ENCODE data around the gene RABIF.

The RABIF gene

DNA sequence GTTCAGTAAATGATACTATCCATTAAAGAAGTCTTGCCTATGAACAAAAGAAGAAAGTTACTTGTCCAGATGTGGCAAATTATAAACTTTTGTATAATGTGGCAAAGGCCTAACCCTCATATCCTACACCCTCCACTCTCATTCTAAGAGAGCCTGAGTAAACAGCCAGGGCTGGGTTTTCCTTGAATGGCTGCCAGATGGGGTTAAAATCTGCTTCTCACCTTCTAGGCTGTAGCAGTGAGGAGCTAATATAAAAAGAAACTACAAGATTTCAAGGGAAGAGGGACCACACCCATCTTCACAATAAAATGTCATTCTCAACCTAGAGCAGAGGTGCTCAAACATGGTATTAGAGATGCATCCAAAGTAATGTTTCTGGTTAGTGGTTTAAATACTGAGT lies 8.9 kb downstream of the RABIF start:
- H3K27me3 ChIP-seq (replicated peaks in 2 of 5; ENCODE audit: control insufficient read depth in 4 of 5, insufficient read depth in 5 of 5, low read length in 4 of 5), result no peaks in the 10 kb centered on the region
- no peak for DNase-seq
- peaks cover 9 to 36% (median 20%) of the 10 kb centered on the region in 4 experiments for H3K36me3 ChIP-seq (ENCODE audit: control insufficient read depth in 4 of 4, insufficient read depth in 4 of 4, low read length in 3 of 4)
- no peaks in the 10 kb centered on the region for H3K4me1 ChIP-seq (ENCODE audit: control extremely low read depth in 1 of 4, control insufficient read depth in 4 of 4, insufficient read depth in 4 of 4, low read length in 3 of 4)
- no peaks in the 10 kb centered on the region for H3K9me3 ChIP-seq (ENCODE audit: control extremely low read depth in 1 of 5, control insufficient read depth in 4 of 5, insufficient read depth in 2 of 5, low read depth in 1 of 5, low read length in 4 of 5)
- no peak overlapping the region for H3K4me3 ChIP-seq (ENCODE audit: control insufficient read depth in 1 of 7, extremely low read depth in 1 of 7, insufficient read depth in 4 of 7, low read depth in 2 of 7, low read length in 6 of 7)
- CTCF ChIA-PET, result interaction anchor here (0.6 to 1.9 kb wide), 3 partner anchors 8 to 27 kb away, joined by 3 to 7 read pairs (median 3); partner anchors contain the start of gene RABIF
- POLR2A ChIA-PET, result no interaction called here
- no peak overlapping the region for H3K27ac ChIP-seq (ENCODE audit: insufficient read depth in 1 of 2, low read depth in 1 of 2, low read length in 2 of 2, poor library complexity in 1 of 2, severe bottlenecking in 2 of 2)

DNA sequence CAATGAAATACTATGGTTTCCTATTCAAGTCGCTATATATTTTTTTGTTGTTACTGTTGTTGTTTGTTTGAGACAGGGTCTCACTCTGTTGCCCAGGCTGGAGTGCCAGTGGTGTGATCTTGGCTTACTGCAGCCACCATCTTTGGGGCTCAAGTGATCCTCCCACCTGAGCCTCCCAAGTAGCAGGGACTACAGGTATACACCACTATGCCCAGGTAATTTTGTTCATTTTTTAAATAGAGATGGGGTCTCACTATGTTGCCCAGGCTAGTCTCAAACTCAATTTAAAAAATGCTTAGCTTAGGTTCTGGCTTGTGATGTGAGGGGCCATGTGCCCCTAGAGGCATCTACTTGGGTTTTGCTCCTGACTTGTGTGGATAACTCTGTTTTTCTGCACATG lies 9.8 kb downstream of the RABIF start:
- ChIA-PET CTCF (interaction anchor here (0.6 kb wide), 1 partner anchor 9 kb away, joined by 3 read pairs; the partner anchor contains the start of gene RABIF), POLR2A (no interaction called here)
- Histone ChIP-seq H3K27ac (ENCODE audit: insufficient read depth in 1 of 2, low read depth in 1 of 2, low read length in 2 of 2, poor library complexity in 1 of 2, severe bottlenecking in 2 of 2) (no peak overlapping the region), H3K9me3 (ENCODE audit: control extremely low read depth in 1 of 5, control insufficient read depth in 4 of 5, insufficient read depth in 2 of 5, low read depth in 1 of 5, low read length in 4 of 5) (no peaks in the 10 kb centered on the region), H3K27me3 (replicated peaks in 2 of 5; ENCODE audit: control insufficient read depth in 4 of 5, insufficient read depth in 5 of 5, low read length in 4 of 5) (no peaks in the 10 kb centered on the region), H3K4me1 (ENCODE audit: control extremely low read depth in 1 of 4, control insufficient read depth in 4 of 4, insufficient read depth in 4 of 4, low read length in 3 of 4) (no peaks in the 10 kb centered on the region), H3K36me3 (ENCODE audit: control insufficient read depth in 4 of 4, insufficient read depth in 4 of 4, low read length in 3 of 4) (peaks cover 9 to 31% (median 20%) of the 10 kb centered on the region in 4 experiments), H3K4me3 (ENCODE audit: control insufficient read depth in 1 of 7, extremely low read depth in 1 of 7, insufficient read depth in 4 of 7, low read depth in 2 of 7, low read length in 6 of 7) (no peak overlapping the region)
- WGBS (ENCODE audit: insufficient coverage), result no CpG with 5 or more reads among the region's 1 CpG
- no peak for DNase-seq

DNA sequence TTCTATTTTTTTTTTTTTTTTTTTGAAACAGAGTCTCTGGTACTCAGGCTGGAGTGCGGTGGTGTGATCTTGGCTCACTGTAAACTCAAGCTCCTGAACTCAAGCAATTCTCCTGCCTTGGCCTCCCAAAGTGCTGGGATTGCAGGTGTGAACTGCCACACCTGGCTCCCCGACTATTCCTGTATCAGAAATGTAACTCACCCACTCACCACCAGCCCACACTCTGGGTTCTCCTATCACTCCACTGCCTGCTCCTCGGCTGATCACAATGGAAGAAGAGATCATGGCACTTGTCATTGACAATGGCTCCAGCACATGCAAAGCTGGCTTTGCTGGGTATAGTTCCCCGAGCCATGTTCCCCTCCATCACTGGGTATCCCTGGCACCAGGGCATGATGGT lies 15.9 kb downstream of the RABIF start:
- DNase-seq, result no peak
- no peaks in the 10 kb centered on the region for H3K9me3 ChIP-seq (ENCODE audit: control extremely low read depth in 1 of 5, control insufficient read depth in 4 of 5, insufficient read depth in 2 of 5, low read depth in 1 of 5, low read length in 4 of 5)
- peaks cover 0 to 4% (median under 1%) of the 10 kb centered on the region in 4 experiments for H3K36me3 ChIP-seq (ENCODE audit: control insufficient read depth in 4 of 4, insufficient read depth in 4 of 4, low read length in 3 of 4)
- H3K27me3 ChIP-seq (replicated peaks in 2 of 5; ENCODE audit: control insufficient read depth in 4 of 5, insufficient read depth in 5 of 5, low read length in 4 of 5), result peaks cover 0 to 2% (median 0%) of the 10 kb centered on the region in 5 experiments
- ChIA-PET POLR2A (no interaction called here), CTCF (no interaction called here)
- no peak overlapping the region for H3K27ac ChIP-seq (ENCODE audit: insufficient read depth in 1 of 2, low read depth in 1 of 2, low read length in 2 of 2, poor library complexity in 1 of 2, severe bottlenecking in 2 of 2)
- H3K4me1 ChIP-seq (ENCODE audit: control extremely low read depth in 1 of 4, control insufficient read depth in 4 of 4, insufficient read depth in 4 of 4, low read length in 3 of 4), result no peaks in the 10 kb centered on the region
- no peak overlapping the region for H3K4me3 ChIP-seq (ENCODE audit: control insufficient read depth in 1 of 7, extremely low read depth in 1 of 7, insufficient read depth in 4 of 7, low read depth in 2 of 7, low read length in 6 of 7)
- WGBS (ENCODE audit: insufficient coverage), result 100% methylated on average over 4 of the region's 4 CpGs

DNA sequence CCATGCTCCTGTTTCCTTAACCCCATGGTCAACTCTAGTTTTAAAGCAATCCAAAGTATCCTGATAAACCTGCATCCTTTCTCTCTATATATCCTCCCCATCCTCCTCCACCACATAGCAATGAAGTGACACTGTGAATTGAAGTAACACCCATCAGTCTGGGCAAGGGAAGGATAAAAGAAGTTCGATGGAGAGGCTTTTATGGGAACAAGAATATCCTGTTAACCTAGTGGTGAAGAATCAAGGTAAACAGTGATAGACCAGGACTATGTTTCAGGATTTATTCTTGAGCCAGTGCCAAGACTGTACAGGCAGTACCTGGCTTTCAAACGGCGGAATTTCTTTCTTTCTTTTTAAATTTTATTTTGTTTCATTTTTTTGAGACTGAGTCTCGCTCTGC lies 17.6 kb downstream of the RABIF start:
- H3K4me1 ChIP-seq (ENCODE audit: control extremely low read depth in 1 of 4, control insufficient read depth in 4 of 4, insufficient read depth in 4 of 4, low read length in 3 of 4), result no peaks in the 10 kb centered on the region
- no peaks in the 10 kb centered on the region for H3K9me3 ChIP-seq (ENCODE audit: control extremely low read depth in 1 of 5, control insufficient read depth in 4 of 5, insufficient read depth in 2 of 5, low read depth in 1 of 5, low read length in 4 of 5)
- WGBS (ENCODE audit: insufficient coverage), result 78% methylated on average over 1 of the region's 4 CpGs
- peaks cover 0 to 2% (median 0%) of the 10 kb centered on the region in 5 experiments for H3K27me3 ChIP-seq (replicated peaks in 2 of 5; ENCODE audit: control insufficient read depth in 4 of 5, insufficient read depth in 5 of 5, low read length in 4 of 5)
- H3K4me3 ChIP-seq (ENCODE audit: control insufficient read depth in 1 of 7, extremely low read depth in 1 of 7, insufficient read depth in 4 of 7, low read depth in 2 of 7, low read length in 6 of 7), result no peak overlapping the region
- POLR2A ChIA-PET, result no interaction called here
- no peaks in the 10 kb centered on the region for H3K36me3 ChIP-seq (ENCODE audit: control insufficient read depth in 4 of 4, insufficient read depth in 4 of 4, low read length in 3 of 4)
- DNase-seq, result no peak
- CTCF ChIA-PET, result interaction anchor here (0.9 kb wide), 1 partner anchor 37 kb away, joined by 3 read pairs; no protein-coding TSS in a partner anchor
- H3K27ac ChIP-seq (ENCODE audit: insufficient read depth in 1 of 2, low read depth in 1 of 2, low read length in 2 of 2, poor library complexity in 1 of 2, severe bottlenecking in 2 of 2), result no peak overlapping the region

DNA sequence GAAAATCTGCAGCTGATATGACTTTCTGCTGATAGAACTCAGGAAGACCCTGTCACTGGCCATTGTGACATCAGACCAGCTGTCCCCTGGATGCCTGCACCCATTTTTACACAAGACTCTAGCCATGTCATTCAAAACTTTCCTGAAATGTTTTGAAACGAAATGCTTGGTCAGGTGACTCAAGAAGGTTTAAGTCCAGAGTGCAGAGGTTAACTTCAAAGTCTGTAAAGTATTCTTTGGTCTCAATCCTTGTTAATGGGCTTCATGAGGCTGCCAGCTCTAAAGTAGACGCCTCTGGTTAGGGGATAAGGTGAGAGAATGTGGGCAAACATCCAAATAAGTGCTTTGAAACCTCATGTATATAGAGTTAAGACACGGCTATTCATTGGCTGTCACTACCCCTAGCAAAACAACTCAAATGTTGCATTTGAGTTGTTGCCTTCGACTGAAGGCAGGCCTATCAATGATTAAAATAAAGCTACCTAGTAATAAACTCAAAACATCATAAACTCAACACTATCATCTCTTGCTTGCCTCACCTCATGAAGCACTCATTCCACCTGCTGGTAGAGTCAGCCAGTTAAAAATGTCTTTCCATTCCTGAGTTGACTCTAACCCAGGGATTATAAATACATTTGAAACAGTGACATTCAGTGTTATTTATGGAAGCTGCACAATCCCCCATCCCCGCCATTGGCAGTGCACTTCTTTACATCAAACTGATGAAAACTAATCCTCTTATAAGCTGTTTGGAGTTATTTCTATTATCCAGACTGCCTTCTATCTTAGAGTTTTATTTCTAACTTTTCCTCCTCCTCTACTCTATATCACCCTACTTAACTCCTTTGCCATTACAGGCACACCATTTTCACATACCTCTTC lies 26.0 kb downstream of the RABIF start:
- DNase-seq, result no peak

DNA sequence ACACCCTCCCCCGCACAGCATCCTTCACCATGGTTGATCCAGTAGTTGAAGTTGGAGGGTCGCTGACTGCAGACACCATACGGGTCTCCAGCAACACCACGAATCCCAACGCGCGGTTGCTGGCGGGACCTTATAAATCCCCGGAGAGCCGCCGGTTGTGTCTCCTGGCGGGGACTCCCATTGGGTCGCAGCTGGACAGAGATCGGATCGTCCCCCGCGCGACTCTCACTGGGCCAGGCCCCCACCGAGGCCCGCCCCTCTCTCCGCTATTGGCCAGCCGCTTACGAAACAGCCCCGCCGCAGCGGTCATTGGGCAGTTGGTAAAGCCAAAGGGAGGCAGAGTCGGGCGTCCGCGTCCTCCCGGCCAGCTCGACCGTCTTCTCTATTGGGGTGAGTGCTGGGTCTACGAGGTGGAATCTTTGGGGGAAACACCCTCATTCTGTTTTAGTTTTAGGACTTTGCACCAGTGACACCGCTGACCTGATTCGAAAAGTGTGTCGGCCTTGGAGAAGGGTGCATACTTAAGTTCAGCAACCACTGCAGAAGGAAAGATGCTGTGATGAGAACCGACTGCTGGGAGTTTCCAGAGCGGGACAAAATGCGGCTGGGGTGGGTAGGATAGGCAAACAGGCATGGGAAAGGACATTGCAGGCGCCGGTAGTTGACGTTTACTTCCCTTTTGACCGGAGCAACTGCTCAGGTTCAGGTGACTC lies 27.4 kb downstream of the RABIF start:
- H3K27ac ChIP-seq (ENCODE audit: insufficient read depth in 1 of 2, low read depth in 1 of 2, low read length in 2 of 2, poor library complexity in 1 of 2, severe bottlenecking in 2 of 2), result no peak overlapping the region
- WGBS (ENCODE audit: insufficient coverage), result 0% methylated on average over 28 of the region's 44 CpGs
- peaks cover 0 to 3% (median 0%) of the 10 kb centered on the region in 5 experiments for H3K27me3 ChIP-seq (replicated peaks in 2 of 5; ENCODE audit: control insufficient read depth in 4 of 5, insufficient read depth in 5 of 5, low read length in 4 of 5)
- peaks cover 0 to 51% (median 44%) of the 10 kb centered on the region in 4 experiments for H3K4me1 ChIP-seq (ENCODE audit: control extremely low read depth in 1 of 4, control insufficient read depth in 4 of 4, insufficient read depth in 4 of 4, low read length in 3 of 4)
- H3K36me3 ChIP-seq (ENCODE audit: control insufficient read depth in 4 of 4, insufficient read depth in 4 of 4, low read length in 3 of 4), result peaks cover 0 to 8% (median 0%) of the 10 kb centered on the region in 4 experiments
- H3K9me3 ChIP-seq (ENCODE audit: control extremely low read depth in 1 of 5, control insufficient read depth in 4 of 5, insufficient read depth in 2 of 5, low read depth in 1 of 5, low read length in 4 of 5), result no peaks in the 10 kb centered on the region
- CTCF ChIA-PET, result interaction anchor here (1.2 to 1.4 kb wide), 4 partner anchors 9 to 96 kb away, joined by 3 to 7 read pairs (median 4); no protein-coding TSS in a partner anchor
- DNase-seq, result peak; percentile 66 to 70 (median 69)
- POLR2A ChIA-PET, result no interaction called here
- peak overlapping the region; percentile 50 to 91 (median 83) for H3K4me3 ChIP-seq (ENCODE audit: control insufficient read depth in 1 of 7, extremely low read depth in 1 of 7, insufficient read depth in 4 of 7, low read depth in 2 of 7, low read length in 6 of 7)

More for the DNA sequence above, 26.0 kb downstream of the RABIF start:
- Histone ChIP-seq H3K9me3 (ENCODE audit: control extremely low read depth in 1 of 5, control insufficient read depth in 4 of 5, insufficient read depth in 2 of 5, low read depth in 1 of 5, low read length in 4 of 5) (no peaks in the 10 kb centered on the region), H3K4me1 (ENCODE audit: control extremely low read depth in 1 of 4, control insufficient read depth in 4 of 4, insufficient read depth in 4 of 4, low read length in 3 of 4) (peaks cover 0 to 40% (median 35%) of the 10 kb centered on the region in 4 experiments), H3K27me3 (replicated peaks in 2 of 5; ENCODE audit: control insufficient read depth in 4 of 5, insufficient read depth in 5 of 5, low read length in 4 of 5) (peaks cover 0 to 3% (median 0%) of the 10 kb centered on the region in 5 experiments), H3K4me3 (ENCODE audit: control insufficient read depth in 1 of 7, extremely low read depth in 1 of 7, insufficient read depth in 4 of 7, low read depth in 2 of 7, low read length in 6 of 7) (no peak overlapping the region), H3K27ac (ENCODE audit: insufficient read depth in 1 of 2, low read depth in 1 of 2, low read length in 2 of 2, poor library complexity in 1 of 2, severe bottlenecking in 2 of 2) (no peak overlapping the region), H3K36me3 (ENCODE audit: control insufficient read depth in 4 of 4, insufficient read depth in 4 of 4, low read length in 3 of 4) (no peaks in the 10 kb centered on the region)
- ChIA-PET CTCF (interaction anchor here (0.7 to 1.1 kb wide), 3 partner anchors 10 to 118 kb away, joined by 3 to 6 read pairs (median 3); no protein-coding TSS in a partner anchor), POLR2A (no interaction called here)
- 92% methylated on average over 4 of the region's 5 CpGs for WGBS (ENCODE audit: insufficient coverage)

All from common myeloid progenitor, CD34-positive (primary cell).